ENCODE data around the gene SPTBN1. TPM values are rescaled to one million over a fixed set of nuclear protein-coding genes. Genes with fewer than 3 reads are reported as not detected.
A peak's percentile ranks its signal among the peaks of the same experiment; 100 is the strongest.

The SPTBN1 gene
- total RNA-seq, 1 experiment from 2014 or later: 202 TPM

DNA sequence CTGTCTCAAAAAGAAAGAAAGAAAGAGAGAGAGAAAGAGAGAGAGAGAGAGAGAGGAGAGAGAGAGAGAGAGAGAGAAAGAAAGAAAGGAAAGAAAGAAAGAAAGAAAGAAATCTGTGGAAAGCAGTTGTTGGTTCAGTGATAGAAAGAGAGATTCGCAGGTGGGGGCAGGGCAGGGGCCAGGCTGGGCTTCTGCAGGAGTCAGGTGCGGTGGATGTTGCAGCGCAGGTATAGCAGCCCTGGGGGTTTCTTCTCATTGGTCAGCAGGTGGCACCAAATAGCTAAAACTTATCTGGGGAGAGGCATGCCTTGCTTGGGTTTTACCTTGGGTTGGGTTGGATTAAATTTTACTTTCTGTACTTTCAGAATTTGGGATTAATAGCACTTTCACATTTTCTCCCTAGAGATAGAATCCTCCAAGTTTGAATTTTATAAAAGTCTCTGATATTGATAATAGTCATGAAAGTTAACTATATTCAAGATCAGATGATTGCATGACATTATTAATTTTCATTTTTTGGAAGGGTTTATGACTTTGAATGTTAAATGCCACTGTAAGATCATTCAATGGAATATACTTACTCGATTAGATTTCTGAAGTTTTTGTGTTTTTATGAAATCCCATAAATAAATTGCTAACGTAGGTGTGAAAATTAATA is 66.6 kb downstream of the SPTBN1 start:
- CTCF ChIA-PET: interaction anchor here (0.5 to 1.4 kb wide), 5 partner anchors 37 to 182 kb away, joined by 3 read pairs; no protein-coding TSS in a partner anchor
- Histone ChIP-seq H3K4me3 (ENCODE audit: low read length) (no peak overlapping the region), H3K36me3 (ENCODE audit: low read depth, low read length) (peaks cover 14% of the 10 kb centered on the region; the same call in 1 of the 2 replicates), H3K27ac (ENCODE audit: low read length) (peak overlapping the region; percentile 28), H3K4me1 (ENCODE audit: insufficient read depth, low read length) (peaks cover 35% of the 10 kb centered on the region), H3K4me2 (ENCODE audit: low read length) (no peak overlapping the region), H3K79me2 (ENCODE audit: low read length) (peaks cover 20% of the 10 kb centered on the region), H4K20me1 (ENCODE audit: low read length) (no peaks in the 10 kb centered on the region), H3K9me2 (replicated peaks; ENCODE audit: low read length) (no peaks in the 10 kb centered on the region), H2AFZ (ENCODE audit: low read length) (no peak overlapping the region), H3F3A (ENCODE audit: low read length, unreplicated experiment) (no peaks in the 10 kb centered on the region), H3K27me3 (ENCODE audit: low read length) (no peaks in the 10 kb centered on the region), H3K9ac (ENCODE audit: low read length) (peak overlapping the region; percentile 26; the same call in 1 of the 2 replicates), H3K9me3 (ENCODE audit: low read length) (no peaks in the 10 kb centered on the region)
- intact Hi-C loops (cut with micrococcal nuclease): loop anchor here (1.0 to 5.0 kb wide), 6 partner anchors 38 to 415 kb away; partner anchors contain the start of gene SPTBN1
- POLR2A ChIA-PET (ENCODE audit: unreplicated experiment): no interaction called here
- TF ChIP-seq, protein P1, sequence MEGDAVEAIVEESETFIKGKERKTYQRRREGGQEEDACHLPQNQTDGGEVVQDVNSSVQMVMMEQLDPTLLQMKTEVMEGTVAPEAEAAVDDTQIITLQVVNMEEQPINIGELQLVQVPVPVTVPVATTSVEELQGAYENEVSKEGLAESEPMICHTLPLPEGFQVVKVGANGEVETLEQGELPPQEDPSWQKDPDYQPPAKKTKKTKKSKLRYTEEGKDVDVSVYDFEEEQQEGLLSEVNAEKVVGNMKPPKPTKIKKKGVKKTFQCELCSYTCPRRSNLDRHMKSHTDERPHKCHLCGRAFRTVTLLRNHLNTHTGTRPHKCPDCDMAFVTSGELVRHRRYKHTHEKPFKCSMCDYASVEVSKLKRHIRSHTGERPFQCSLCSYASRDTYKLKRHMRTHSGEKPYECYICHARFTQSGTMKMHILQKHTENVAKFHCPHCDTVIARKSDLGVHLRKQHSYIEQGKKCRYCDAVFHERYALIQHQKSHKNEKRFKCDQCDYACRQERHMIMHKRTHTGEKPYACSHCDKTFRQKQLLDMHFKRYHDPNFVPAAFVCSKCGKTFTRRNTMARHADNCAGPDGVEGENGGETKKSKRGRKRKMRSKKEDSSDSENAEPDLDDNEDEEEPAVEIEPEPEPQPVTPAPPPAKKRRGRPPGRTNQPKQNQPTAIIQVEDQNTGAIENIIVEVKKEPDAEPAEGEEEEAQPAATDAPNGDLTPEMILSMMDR (conservative IDR thresholded peaks at IDR 0.05; ENCODE audit: low read depth, low read length): peak; percentile 79
- TF ChIP-seq EZH2 (IDR thresholded peaks at IDR 0.05; ENCODE audit: low read length, unreplicated experiment): no peak
- DNase-seq (peak; percentile 88), ATAC-seq (peak; percentile 79)
- no TSS peak for BruUV-seq (replicated peaks)

DNA sequence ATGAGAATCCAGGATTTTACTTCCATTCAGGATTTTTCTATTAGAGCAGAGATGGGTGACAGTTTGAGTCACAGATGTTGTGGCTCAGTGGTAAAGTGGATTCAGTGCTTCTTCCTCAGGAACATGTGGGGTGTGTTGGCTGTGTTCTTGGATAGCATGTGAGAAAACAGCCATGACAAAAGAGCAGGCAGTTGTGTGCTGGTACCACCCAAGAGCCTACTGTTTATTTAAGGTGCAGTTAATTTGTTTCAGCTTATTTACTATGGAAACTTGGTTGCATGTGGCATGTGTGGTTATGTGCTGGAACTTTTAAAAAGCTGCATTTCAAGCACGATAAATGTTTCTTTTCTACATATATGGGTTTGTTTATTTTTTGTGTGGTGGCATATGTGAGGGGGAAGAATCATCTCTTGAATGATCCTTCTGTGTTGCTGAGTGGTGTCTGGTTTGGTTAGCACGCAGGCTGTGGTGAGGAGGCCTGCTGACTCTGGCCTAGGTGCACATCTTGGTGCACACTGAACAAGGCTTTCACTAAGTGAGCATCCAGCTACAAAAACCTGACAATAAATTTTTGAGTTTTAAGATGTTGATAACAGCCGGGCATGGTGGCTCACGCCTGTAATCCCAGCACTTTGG is 67.3 kb downstream of the SPTBN1 start:
- BruUV-seq (replicated peaks): no TSS peak
- H3K9ac ChIP-seq (ENCODE audit: low read length): peak overlapping the region; percentile 26; the same call in 1 of the 2 replicates
- CTCF ChIA-PET: interaction anchor here (0.9 to 1.4 kb wide), 3 partner anchors 91 to 181 kb away, joined by 3 read pairs; no protein-coding TSS in a partner anchor
- TF ChIP-seq EZH2phosphoT487 (IDR thresholded peaks at IDR 0.05; ENCODE audit: borderline replicate concordance, low read length) (no peak), EZH2 (IDR thresholded peaks at IDR 0.05; ENCODE audit: low read length, unreplicated experiment) (no peak)
- TF ChIP-seq, protein P1 (conservative IDR thresholded peaks at IDR 0.05; ENCODE audit: low read depth, low read length): no peak
- no peaks in the 10 kb centered on the region for H3K27me3 ChIP-seq (ENCODE audit: low read length)
- H2AFZ ChIP-seq (ENCODE audit: low read length): no peak overlapping the region
- ATAC-seq (no peak), DNase-seq (no peak)
- peak overlapping the region; percentile 28 for H3K27ac ChIP-seq (ENCODE audit: low read length)
- POLR2A ChIA-PET (ENCODE audit: unreplicated experiment): interaction anchor here (0.6 to 0.8 kb wide), 3 partner anchors 16 to 37 kb away, joined by 3 to 5 read pairs (median 5); no protein-coding TSS in a partner anchor
- peaks cover 35% of the 10 kb centered on the region for H3K4me1 ChIP-seq (ENCODE audit: insufficient read depth, low read length)
- no peaks in the 10 kb centered on the region for H4K20me1 ChIP-seq (ENCODE audit: low read length)
- H3K36me3 ChIP-seq (ENCODE audit: low read depth, low read length): peaks cover 14% of the 10 kb centered on the region; the same call in 1 of the 2 replicates
- peaks cover 20% of the 10 kb centered on the region for H3K79me2 ChIP-seq (ENCODE audit: low read length)
- H3K4me3 ChIP-seq (ENCODE audit: low read length): no peak overlapping the region
- no peaks in the 10 kb centered on the region for H3F3A ChIP-seq (ENCODE audit: low read length, unreplicated experiment)
- intact Hi-C loops (cut with micrococcal nuclease): loop anchor here (2.0 to 5.0 kb wide), 3 partner anchors 47 to 416 kb away; partner anchors contain the start of gene SPTBN1
- no peak overlapping the region for H3K4me2 ChIP-seq (ENCODE audit: low read length)
- no peaks in the 10 kb centered on the region for H3K9me3 ChIP-seq (ENCODE audit: low read length)
- H3K9me2 ChIP-seq (replicated peaks; ENCODE audit: low read length): no peaks in the 10 kb centered on the region

Measured in PC-3 (cell line).